HepG2 (cell line): ENCODE results near the gene DNALI1. TPM values are rescaled to one million over a fixed set of nuclear protein-coding genes. Genes with fewer than 3 reads are reported as not detected.
A peak's percentile ranks its signal among the peaks of the same experiment; 100 is the strongest.

ENCODE experiments used
- ATAC-seq: fragments of 200-7000 bp; cut with Tn5 transposase; 3 replicates; pipeline ENCODE4 v1.9.1; 2020; ENCODE audit warnings: mild to moderate bottlenecking, moderate library complexity
- BruUV-seq: library from RNA; stranded (reverse); fragments of 400-500 nt; replicated peaks from 2 replicates; lab custom pipeline; 2021; lab: Mats Ljungman, UMichigan
- CTCF ChIA-PET: fragments of 300-600 bp; formaldehyde crosslinking; extraction: SDS; loops from one replicate; lab custom pipeline; 2021; ENCODE audit warnings: low total read pairs, inconsistent platforms, low intra/inter-chr PET ratio; lab: Yijun Ruan, JAX
- POLR2A ChIA-PET: fragments of 350-600 bp; sonication (Branson Sonifier 250); formaldehyde crosslinking; loops from one replicate; lab custom pipeline; 2020; ENCODE audit warnings: antibody characterized with exemption, inconsistent platforms; lab: Yijun Ruan, JAX
- DNase-seq: peaks from one replicate; pipeline ENCODE4 v3.0.0-alpha.2; 2015; ENCODE audit warnings: low spot score
- FAIRE-seq: peaks from 3 replicates; lab custom pipeline; 2011; peaks lifted over from hg19 to GRCh38; lab: Jason Lieb, UNC
- H2AFZ ChIP-seq: one replicate; pipeline ENCODE4 v1.6.1; 2011; ENCODE audit warnings: low read length, inconsistent platforms
- H3K27ac ChIP-seq: fragments of 300-600 bp; 3 replicates; pipeline ENCODE4 v1.8.0; 2011; ENCODE audit warnings: mixed run types, mild to moderate bottlenecking, mixed read lengths, low read length, inconsistent platforms; ENCODE audit not compliant: insufficient read depth; ENCODE audit errors: extremely low read length
- H3K27me3 ChIP-seq, 2 experiments: fragments of 200-600 bp in 1 of 2; 2 replicates in 1 of 2; 3 replicates in 1 of 2; pipeline versions ENCODE4 v1.6.0 to v1.8.0; 2011; ENCODE audit warnings: low read length in 2 of 2, mild to moderate bottlenecking in 2 of 2, moderate library complexity in 2 of 2, inconsistent platforms in 1 of 2; ENCODE audit not compliant: insufficient read depth in 2 of 2, control insufficient read depth in 1 of 2
- H3K36me3 ChIP-seq, 2 experiments: fragments of 200-600 bp in 1 of 2; replicated peaks in 1 of 2; 2 replicates in 1 of 2; 3 replicates in 1 of 2; pipeline versions ENCODE4 v1.5.1 to v1.8.0; 2011; ENCODE audit warnings: low read length in 2 of 2, inconsistent platforms in 1 of 2; ENCODE audit not compliant: insufficient read depth in 2 of 2, control insufficient read depth in 1 of 2
- H3K4me1 ChIP-seq: 2 replicates; pipeline ENCODE4 v1.5.1; 2012; ENCODE audit warnings: low read length, inconsistent platforms; ENCODE audit not compliant: insufficient read depth
- H3K4me2 ChIP-seq: 2 replicates; pipeline ENCODE4 v1.6.0; 2011; ENCODE audit warnings: low read depth, low read length, inconsistent platforms
- H3K4me3 ChIP-seq, 3 experiments: fragments of 200-600 bp in 1 of 3; sonication (generic), shearing (Covaris generic) in 1 of 3; replicated peaks in 1 of 3; 2 replicates each; pipeline ENCODE4 v1.5.1; 2011 to 2016; ENCODE audit warnings: low read length in 3 of 3, inconsistent platforms in 2 of 3, low read depth in 2 of 3, mild to moderate bottlenecking in 2 of 3, control low read depth in 1 of 3, mixed read lengths in 1 of 3; ENCODE audit not compliant: insufficient read depth in 1 of 3
- H3K79me2 ChIP-seq: one replicate; pipeline ENCODE4 v1.6.1; 2011; ENCODE audit warnings: low read length, inconsistent platforms; ENCODE audit not compliant: insufficient read depth
- H3K9ac ChIP-seq: 2 replicates; pipeline ENCODE4 v1.6.0; 2011; ENCODE audit warnings: mild to moderate bottlenecking, low read depth, low read length, inconsistent platforms; ENCODE audit not compliant: insufficient read depth
- H3K9me3 ChIP-seq: 2 replicates; pipeline ENCODE4 v1.5.1; 2012; ENCODE audit warnings: mild to moderate bottlenecking, low read length
- H4K20me1 ChIP-seq: 2 replicates; pipeline ENCODE4 v1.6.0; 2011; ENCODE audit warnings: inconsistent platforms, mild to moderate bottlenecking, low read length, moderate library complexity; ENCODE audit not compliant: insufficient read depth
- NCOR1 ChIP-seq: fragments of 200-600 bp; sonication (generic); IDR thresholded peaks from 2 replicates; pipeline ENCODE4 v1.7.0; 2017; ENCODE audit warnings: antibody characterized with exemption, low read length, borderline replicate concordance
- NFAT5 ChIP-seq: sonication (generic); formaldehyde crosslinking; IDR thresholded peaks from 2 replicates; pipeline ENCODE4 v1.4.0; 2020; ENCODE audit warnings: missing genetic modification reagents
- SIN3B ChIP-seq: fragments of 150-350 bp; IDR thresholded peaks from 2 replicates; pipeline ENCODE4 v1.6.1; 2014; ENCODE audit warnings: low read length
- SRSF4 ChIP-seq: fragments of 200-400 bp; formaldehyde crosslinking; IDR thresholded peaks from one replicate; pipeline ENCODE4 v1.6.1; 2018; ENCODE audit warnings: mild to moderate bottlenecking, low read depth, low read length, moderate library complexity; ENCODE audit not compliant: poor library complexity, severe bottlenecking
- TMF1 ChIP-seq: sonication (generic); formaldehyde crosslinking; IDR thresholded peaks from 2 replicates; pipeline ENCODE4 v1.8.1; 2022; ENCODE audit warnings: low read depth, missing genetic modification reagents
- ZNF280B ChIP-seq: sonication (generic); formaldehyde crosslinking; IDR thresholded peaks from 2 replicates; pipeline ENCODE4 v1.5.0; 2020; ENCODE audit warnings: missing genetic modification reagents, mild to moderate bottlenecking, borderline replicate concordance
- ZNF383 ChIP-seq: sonication (generic); formaldehyde crosslinking; IDR thresholded peaks from 2 replicates; pipeline ENCODE4 v1.4.0; 2020; ENCODE audit warnings: missing genetic modification reagents, mild to moderate bottlenecking, borderline replicate concordance
- ZNF609 ChIP-seq: sonication (generic); formaldehyde crosslinking; IDR thresholded peaks from 2 replicates; pipeline ENCODE4 v1.4.0; 2020; ENCODE audit warnings: mild to moderate bottlenecking, missing genetic modification reagents, borderline replicate concordance
- WGBS: methylation state at CpG from one replicate; pipeline ENCODE4 v1.1.6; 2017; ENCODE audit warnings: low lambda C conversion rate; 5-methylcytosine and 5-hydroxymethylcytosine counted together
- in situ Hi-C: cut with HindIII; loops from 2 replicates; pipeline ENCODE4 v1.10.0; 2017; ENCODE audit warnings: low pct_unique_long_range_greater_than_20kb; ENCODE audit not compliant: extremely low pct_ligation_motif_present
- intact Hi-C: fragments of 100-400 bp; cut with micrococcal nuclease; formaldehyde crosslinking; loops from one replicate; pipeline ENCODE4 v1.10.0; 2022; ENCODE audit not compliant: unreplicated experiment
- polyA plus RNA-seq, 8 experiments: library from polyadenylated mRNA; depleted of rRNA in 3 of 8; stranded (reverse) in 7 of 8; unstranded in 1 of 8; fragments of >200 nt; fragmentation: Illumina TruSeq in 4 of 8; extraction: Trizol in 4 of 8; gene quantifications; 2 replicates each; pipeline versions ENCODE4 v1.2.1 to v1.2.3, GENCODE V29; 2011 to 2016; ENCODE audit warnings: low read depth in 4 of 8, missing spikeins in 1 of 8, mixed read lengths in 1 of 8; ENCODE audit not compliant: insufficient read depth in 1 of 8
- total RNA-seq, 5 experiments: library from RNA; depleted of rRNA; stranded (reverse); fragments of >200 nt; fragmentation: Illumina TruSeq; extraction: Trizol; gene quantifications; 2 replicates each; pipeline ENCODE4 v1.2.3, GENCODE V29; 2016; ENCODE audit warnings: low read depth in 1 of 5

Gene DNALI1
- total and polyA plus RNA-seq, 2 of the 13 experiments (the other 11 are each of a cell fraction or from before 2014, with no cell fraction given), result 0.42 to 0.70 TPM

DNA sequence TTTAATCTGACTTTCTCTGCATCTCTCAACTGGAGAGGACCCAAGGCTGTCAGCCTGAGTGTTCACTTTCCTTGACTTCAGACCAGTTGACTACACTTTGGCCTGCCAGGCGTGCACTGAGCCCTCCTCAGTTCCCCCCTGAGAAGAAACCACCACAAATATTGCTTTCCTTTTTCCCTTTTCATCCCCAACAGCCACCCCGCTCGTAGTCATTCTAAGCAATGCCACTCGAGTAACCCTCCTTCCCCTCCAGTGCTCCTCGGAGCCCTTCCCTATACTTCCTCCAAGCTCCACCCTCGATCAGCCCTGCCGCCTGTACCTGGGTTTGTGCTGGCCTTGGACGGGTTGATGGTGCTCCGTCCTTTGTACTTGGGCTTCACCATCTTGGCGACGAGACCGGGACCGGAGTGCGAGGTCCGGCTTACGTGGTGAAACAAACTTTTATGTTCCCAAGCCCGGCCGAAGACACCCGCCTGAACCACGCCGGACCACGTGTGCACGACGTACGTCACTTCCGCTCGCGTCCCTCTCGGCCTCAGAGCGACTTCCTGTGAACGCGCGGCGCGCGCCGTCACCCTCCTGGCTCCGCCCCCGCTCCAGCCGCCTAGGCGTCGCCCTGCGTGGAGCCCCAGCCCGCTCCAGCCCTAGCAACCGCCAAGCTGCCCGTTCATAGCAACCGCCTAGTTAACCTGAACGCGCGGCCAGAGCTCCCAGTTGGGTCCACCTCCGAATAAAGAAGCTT is 38.9 kb downstream of the DNALI1 start, which contains the start of gene GNL2 (continued):
- no peak; the same call in 1 of the 2 replicates for TF ChIP-seq ZNF280B (CRISPR knock-in tag)
- TF ChIP-seq, all 625 proteins: peak for 227

GRCh38 chr1:37596182-37596667 is 39.5 kb downstream of the DNALI1 start:
- in situ Hi-C loops, result no loop called here
- peak overlapping the region; percentile 1 for H2AFZ ChIP-seq
- TF ChIP-seq NCOR1 (no peak; the same call in 1 of the 2 replicates), ZNF383 (no peak), TMF1 (no peak), SRSF4 (no peak), SIN3B (no peak), ZNF609 (no peak), NFAT5 (CRISPR knock-in tag) (no peak)

More at GRCh38 chr1:37596182-37596667, 39.5 kb downstream of the DNALI1 start:
- H3K9me3 ChIP-seq, result no peaks in the 10 kb centered on the region
- FAIRE-seq, result no peak
- peaks cover 32% of the 10 kb centered on the region for H3K79me2 ChIP-seq
- H3K36me3 ChIP-seq, result peaks cover 6 to 22% of the 10 kb centered on the region in 2 experiments; a peak in 4 of 5 replicates
- H3K4me3 ChIP-seq, result peak overlapping the region; percentile 20 to 90 (median 36); a peak in 5 of 6 replicates
- DNase-seq, result no peak
- ChIA-PET CTCF (no interaction called here), POLR2A (interaction anchor here (0.8 to 1.4 kb wide), 6 partner anchors 42 to 263 kb away, joined by 3 to 14 read pairs (median 5); partner anchors contain the start of genes C1orf122, CDCA8, MEAF6 and MTF1)
- WGBS, result 6% methylated on average over 3 of the region's 3 CpGs
- H4K20me1 ChIP-seq, result peaks cover 5% of the 10 kb centered on the region; the same call in 1 of the 2 replicates
- ATAC-seq, result peak; percentile 12; the same call in 2 of the 3 replicates
- peaks cover 25% of the 10 kb centered on the region for H3K4me1 ChIP-seq
- H3K27ac ChIP-seq, result no peak overlapping the region
- no peak overlapping the region for H3K9ac ChIP-seq
- peak overlapping the region; percentile 68 for H3K4me2 ChIP-seq
- intact Hi-C loops, result no loop called here
- peaks cover 4 to 24% of the 10 kb centered on the region in 2 experiments; a peak in 3 of 5 replicates for H3K27me3 ChIP-seq
- BruUV-seq, result no TSS peak
